GM18870 (cell line): ENCODE measurements around the gene TRAF3.
"Not testable (repeated sequence)": the region's sequence is repeated elsewhere in the genome, so short reads cannot be mapped to it uniquely, and the experiment has no call there.

Experiments used
- ATAC-seq: cut with Tn5 transposase; IDR thresholded peaks from one replicate; pipeline ENCODE4 v1.9.1; 2021; ENCODE audit warnings: moderate library complexity; ENCODE audit not compliant: unreplicated experiment

The TRAF3 gene

GRCh38 chr14:102918438-102918837 is 141.2 kb downstream of the TRAF3 start:
- ATAC-seq = no peak

DNA sequence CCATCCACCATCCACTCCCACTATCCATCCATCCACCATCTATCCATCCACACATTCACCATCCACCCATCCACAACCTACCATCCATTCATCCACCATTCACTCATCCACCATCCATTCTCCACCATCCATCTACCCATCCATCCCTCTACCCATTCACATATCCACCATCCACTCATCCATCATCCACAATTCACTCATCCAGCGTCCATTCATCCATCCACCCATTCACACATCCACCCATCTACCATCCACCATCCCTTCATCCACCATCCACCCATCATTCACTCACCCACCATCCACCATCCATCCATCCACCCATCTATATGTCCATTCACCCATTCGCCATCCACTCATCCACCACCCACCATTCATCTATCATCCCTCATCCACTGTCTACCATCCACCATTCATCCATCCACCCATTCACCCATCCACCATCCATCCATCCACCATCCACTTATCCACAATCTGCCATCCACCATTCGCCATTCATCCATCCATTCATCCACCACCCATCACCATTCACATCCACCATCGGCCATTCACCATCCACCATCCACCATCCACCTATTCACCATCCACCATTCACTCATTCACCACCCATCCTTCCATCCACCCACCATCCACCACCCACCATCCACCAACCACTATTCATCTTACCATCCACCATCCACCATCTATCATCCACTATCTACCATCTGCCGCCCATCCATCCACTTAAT is 143.2 kb downstream of the TRAF3 start:
- no peak for ATAC-seq

DNA sequence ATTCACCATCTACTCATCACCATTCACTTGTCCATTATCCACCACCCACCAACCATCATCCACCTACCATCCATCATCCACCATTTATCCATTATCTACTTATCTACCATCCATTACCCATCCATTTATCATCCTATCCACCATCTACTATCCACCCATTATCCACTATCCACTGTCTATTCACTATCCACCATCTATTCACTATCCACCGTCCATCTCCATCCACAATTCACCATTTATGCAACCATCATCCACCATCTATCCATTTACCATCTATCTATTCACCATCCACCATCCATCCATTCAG is 143.7 kb downstream of the TRAF3 start:
- ATAC-seq = no peak

GRCh38 chr14:102922490-102923200 is 145.4 kb downstream of the TRAF3 start, which contains the start of gene AMN:
TSS of gene AMN (plus strand) at chr14:102922663. CDS start at chr14:102922689, 26 bp downstream.
- ATAC-seq = no peak

DNA sequence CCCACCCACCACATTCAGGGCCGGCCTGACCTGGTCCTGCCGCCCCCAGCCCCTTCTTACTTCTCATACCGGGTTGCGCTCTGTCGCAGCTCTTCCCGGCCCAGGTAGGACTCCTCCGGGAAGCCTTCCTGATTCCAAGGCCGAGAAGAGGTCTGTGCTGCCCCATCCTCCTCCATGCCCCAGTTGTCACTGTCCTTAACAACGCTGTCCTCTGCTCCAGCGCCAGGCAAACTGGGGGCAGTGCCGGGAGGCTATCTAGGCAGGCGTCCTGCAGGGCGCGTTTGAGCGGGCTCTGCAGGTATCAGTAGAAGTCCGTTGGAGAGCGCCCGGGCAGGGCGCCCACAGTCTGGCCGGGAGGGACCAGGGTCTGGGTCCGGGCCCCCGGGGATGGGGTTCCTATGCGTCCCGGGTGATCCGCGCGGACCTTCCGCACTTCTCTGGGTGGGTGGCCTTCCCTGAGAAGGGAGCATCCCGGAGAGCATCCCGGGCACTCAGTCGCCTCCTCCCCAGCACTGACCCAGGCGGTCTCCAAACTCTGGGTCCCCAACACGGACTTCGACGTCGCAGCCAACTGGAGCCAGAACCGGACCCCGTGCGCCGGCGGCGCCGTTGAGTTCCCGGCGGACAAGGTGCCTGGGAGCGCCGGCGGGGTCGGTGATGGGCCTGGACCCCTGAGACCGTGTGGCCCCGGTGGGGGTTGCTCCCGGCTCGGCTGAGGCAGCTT is 146.1 kb downstream of the TRAF3 start:
- ATAC-seq = no peak

- no peak for ATAC-seq
These were observed 146.8 kb downstream of the TRAF3 start for GRCh38 chr14:102923925-102924486.

DNA sequence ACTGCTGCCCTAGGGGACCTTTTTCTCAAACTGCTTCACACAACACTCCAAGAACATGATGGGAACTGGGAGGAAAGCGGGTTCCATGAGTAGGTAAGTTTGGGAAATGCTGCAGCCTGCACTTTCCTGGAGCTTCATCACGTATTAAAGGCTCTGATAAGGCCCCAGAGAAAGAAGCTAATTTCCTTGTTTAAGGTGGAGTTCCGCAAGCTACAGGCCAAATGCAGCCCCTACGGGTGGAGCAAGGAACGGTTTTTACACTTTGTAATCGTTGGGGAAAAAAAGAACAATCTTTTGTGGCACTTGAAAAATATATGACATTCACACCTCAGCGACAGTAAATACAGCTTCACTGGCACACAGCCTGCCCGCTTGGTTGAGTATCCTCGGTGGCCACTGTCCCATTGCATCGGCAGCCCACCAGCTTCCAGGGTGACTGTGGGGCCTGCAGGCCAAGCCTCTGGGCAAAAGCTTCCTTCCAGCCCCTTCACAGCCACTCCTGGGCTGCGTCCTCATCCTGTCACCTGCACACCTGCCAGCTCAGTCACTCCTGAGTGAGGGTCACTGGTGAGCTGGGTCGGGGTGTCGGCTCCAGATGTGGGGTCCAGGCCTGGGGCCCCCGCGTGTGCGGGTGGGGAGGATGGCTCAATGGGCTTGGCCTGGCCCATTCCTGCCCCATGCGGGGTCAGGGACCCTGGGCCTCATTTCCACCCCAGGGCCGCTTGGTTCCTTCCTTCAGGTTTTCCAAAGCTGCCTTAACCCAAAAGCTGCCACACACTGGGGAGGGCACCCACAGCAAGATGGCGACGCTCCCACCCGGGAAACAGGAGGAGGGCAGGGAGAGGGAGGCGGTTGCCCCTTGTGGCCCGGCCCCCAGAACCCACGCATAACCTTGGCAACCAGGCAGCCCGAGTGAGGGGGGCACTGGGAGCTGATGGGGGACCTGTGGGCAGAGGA is 147.7 kb downstream of the TRAF3 start:
- ATAC-seq = no peak

- ATAC-seq = no peak
These were observed 148.4 kb downstream of the TRAF3 start for GRCh38 chr14:102925646-102926045.

- ATAC-seq = no peak
These were observed 148.9 kb downstream of the TRAF3 start for GRCh38 chr14:102926104-102926503.

- not testable (repeated sequence) for ATAC-seq
These were observed 149.6 kb downstream of the TRAF3 start for GRCh38 chr14:102926840-102927239.

- no peak for ATAC-seq
These were observed 150.2 kb downstream of the TRAF3 start for GRCh38 chr14:102927346-102927877.

- ATAC-seq = no peak
These were observed 150.7 kb downstream of the TRAF3 start for GRCh38 chr14:102927878-102928411.

- ATAC-seq = no peak
These were observed 151.4 kb downstream of the TRAF3 start for GRCh38 chr14:102928412-102929240.

DNA sequence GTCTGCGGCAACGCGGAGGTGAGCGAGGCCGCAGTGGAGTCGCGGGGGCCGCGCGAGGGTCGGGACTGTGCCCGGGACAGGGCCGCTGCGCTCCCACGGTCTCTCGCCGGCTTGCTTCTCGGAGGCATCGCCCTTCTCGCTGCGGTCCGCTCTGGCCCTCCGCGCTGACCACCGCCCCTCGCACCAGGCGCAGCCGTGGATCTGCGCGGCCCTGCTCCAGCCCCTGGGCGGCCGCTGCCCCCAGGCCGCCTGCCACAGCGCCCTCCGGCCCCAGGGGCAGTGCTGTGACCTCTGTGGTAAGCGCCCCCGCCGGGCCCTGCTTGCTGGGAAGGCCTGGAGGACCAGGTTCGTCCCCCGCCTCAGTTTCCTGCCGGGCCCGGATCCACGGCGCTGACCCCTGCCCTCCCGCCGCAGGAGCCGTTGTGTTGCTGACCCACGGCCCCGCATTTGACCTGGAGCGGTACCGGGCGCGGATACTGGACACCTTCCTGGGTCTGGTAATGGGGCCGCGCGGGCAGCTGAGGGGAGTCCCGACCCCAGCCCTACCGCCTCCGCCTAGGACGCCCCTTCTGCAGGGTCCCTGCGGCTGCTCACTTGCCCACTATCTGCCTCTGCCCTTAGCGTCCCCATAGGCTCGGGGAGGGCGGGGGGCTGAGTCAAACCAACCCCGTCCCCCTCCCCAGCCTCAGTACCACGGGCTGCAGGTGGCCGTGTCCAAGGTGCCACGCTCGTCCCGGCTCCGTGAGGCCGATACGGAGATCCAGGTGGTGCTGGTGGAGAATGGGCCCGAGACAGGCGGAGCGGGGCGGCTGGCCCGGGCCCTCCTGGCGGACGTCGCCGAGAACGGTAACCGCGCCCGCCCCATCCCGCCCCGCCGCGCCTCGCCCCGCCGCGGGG is 152.2 kb downstream of the TRAF3 start:
- ATAC-seq = no peak

DNA sequence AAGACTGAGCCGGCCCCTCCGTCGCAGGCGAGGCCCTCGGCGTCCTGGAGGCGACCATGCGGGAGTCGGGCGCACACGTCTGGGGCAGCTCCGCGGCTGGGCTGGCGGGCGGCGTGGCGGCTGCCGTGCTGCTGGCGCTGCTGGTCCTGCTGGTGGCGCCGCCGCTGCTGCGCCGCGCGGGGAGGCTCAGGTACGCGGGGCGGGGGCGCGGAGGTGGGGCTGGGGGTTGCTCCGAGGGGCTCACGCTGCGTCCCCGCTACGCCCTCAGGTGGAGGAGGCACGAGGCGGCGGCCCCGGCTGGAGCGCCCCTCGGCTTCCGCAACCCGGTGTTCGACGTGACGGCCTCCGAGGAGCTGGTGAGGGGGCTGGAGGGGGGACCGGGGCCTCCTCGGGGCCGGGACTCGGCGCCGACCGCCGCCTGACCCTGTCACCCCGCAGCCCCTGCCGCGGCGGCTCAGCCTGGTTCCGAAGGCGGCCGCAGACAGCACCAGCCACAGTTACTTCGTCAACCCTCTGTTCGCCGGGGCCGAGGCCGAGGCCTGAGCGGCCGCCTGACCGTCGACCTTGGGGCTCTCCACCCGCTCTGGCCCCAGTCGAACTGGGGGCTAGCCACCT is 153.0 kb downstream of the TRAF3 start:
- no peak for ATAC-seq

DNA sequence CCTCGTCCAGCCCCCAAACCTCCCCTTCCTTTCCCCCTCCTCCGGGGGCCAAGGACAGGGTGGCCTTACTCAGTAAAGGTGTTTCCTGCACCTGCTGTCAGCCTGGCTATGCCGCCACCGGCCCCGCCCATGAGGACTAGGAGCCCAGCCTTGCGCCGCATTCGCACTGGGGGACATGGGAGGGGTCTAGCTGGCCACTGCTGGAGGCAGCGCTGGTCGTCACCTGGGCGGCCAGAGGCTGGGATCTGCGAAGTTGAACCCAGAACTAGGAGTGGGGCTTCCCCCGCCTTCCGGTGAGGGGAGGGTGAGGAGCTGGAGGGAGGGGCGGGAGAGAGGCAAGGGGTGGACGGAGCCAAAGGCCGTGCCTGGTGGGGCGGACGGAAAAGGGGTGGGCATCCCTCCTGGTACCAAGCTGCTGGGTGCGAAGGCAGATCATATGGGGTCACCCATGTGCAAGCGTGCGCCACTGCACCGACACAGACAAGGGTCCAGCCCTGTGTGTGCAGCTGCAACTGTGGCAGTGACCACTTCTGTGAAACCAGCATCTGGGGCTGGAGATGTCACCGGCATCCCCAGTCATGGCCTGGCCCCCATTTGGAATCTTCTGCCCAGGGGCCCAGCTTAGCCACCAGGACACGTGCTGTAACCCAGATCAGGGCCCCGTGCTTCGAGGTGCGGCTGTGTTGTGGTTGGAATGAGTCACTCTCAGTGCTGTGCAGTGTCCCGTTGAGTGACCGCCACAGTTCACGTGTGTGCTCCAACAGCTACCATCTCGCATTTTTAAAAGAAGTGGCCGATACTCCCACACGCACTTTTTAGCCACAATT is 153.7 kb downstream of the TRAF3 start:
- ATAC-seq = no peak
